NCI-H1092 (cell line): ENCODE results near the gene MKKS.

Source experiments
- DNase-seq: peaks from one replicate; lab custom pipeline; 2025; lab: John Stamatoyannopoulos, UW

Gene MKKS

DNA sequence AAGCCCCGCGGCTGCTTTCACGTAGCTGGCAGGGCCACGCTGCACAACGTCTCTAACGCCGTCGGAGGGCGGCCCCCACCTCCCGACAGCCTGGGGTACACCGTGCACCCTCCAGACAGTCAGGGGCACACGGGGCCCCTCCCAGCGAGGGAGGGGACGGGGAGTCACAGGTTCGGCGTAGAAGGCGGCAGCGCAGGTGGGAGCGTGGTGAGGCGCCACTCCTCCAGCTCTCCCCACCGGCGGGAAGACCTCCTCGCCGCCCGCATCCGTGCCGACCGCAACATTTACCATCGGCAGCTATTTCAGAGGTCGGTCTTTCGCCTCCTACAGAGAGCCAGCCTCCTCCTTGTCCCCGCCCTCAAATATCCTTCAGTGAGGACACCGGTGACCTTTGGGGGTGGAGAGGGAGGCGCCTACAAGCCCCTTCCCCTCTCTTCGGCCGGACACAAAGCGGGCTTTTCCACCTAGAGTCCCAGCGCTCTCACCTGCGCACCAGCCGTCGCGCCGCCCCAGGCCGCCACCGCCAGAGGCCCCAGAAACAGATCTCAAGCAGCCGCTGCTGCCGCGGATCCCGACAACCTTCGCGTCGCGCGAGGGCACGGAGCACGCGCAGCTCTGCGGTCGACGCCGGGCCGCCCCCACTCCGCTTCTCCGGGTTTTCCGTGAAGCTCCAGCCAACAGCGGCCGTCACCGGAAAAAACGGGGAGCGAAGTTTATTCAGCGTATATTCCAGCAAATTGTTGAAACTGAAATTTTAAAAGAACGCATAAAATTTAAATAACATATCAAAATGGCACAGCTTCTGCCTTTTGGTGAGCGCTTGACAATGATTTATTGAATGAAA, at the start of gene MKKS:
TSS of gene MKKS (minus strand) at position 600 of the 844 bp plus-strand sequence. CDS start 20,708 bp downstream, outside the sequence.
- peak; percentile 88 for DNase-seq

GRCh38 chr20:10483691-10484090, 49.7 kb upstream of the MKKS start:
- DNase-seq: no peak

- no peak for DNase-seq
Measured at GRCh38 chr20:10481676-10482075, 47.7 kb upstream of the MKKS start.

DNA sequence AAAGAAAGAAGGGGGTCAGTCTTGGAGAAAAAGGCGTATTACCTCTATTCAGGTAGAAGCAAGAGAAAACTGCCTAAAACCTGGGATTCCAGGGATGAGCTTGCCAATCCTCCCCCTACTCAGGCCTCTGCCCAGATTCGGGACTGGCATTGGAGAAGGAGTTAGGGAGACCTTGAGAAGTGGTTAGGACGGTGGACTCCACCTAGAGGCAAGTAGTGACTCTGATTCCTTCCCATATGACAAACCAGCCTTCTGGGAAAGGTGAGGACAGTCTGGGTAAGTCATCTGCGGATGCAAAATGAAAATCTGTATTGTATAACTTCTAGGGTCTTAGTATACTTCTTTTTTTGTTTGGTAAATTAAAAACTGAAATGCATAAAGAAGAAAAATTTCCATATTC, 44.9 kb upstream of the MKKS start:
- no peak for DNase-seq

GRCh38 chr20:10478205-10478604, 44.2 kb upstream of the MKKS start:
- DNase-seq: no peak

DNA sequence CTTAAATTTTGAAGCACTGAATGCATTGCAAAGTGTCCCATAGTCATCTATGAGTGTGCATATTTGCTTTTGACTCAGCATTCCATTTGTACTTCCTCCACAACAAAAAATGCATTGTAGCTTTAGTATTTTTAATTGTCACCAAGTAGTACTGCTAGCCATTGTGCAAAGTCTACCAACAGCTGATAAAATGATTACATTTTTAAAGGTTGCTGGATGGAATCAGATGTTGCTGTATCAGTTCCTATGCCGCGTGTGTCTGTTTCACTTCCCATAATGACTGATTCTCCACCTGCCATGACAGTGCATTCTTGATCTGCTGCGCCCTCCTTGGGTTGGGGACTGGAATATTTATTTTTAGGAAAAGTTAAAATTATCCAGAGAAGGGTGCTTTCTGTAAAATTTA, 42.3 kb upstream of the MKKS start:
- no peak for DNase-seq

- DNase-seq: no peak
Measured at GRCh38 chr20:10475225-10475624, 41.2 kb upstream of the MKKS start.

DNA sequence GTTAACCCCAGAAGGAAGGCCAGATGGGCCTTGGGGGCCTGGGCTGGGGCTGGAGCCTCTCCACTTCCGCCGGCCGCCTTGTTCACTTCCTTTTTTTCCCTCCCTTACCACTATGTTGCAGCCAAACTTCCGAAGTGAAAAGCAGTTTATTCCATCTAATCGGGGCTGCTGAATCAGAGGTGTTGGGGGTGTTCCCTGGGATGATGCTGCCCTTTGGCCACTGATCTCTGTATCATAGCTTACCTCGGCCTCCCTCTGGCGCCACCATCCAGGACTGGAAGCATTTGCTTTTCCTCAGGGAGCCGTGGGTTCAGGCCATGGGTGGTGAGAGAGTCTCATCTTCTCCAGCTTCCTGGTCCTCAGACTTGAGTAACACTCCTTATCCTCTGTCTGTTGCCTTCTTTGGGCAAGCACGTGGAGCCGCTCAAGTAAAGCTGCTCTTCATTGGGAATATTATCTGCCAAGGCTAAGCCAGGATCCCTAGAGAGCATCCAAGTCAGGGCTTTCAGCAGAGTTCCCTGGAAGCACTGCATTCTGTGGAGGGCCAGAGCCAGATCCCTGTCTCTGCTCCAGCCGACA, 40.7 kb upstream of the MKKS start:
- no peak for DNase-seq

DNA sequence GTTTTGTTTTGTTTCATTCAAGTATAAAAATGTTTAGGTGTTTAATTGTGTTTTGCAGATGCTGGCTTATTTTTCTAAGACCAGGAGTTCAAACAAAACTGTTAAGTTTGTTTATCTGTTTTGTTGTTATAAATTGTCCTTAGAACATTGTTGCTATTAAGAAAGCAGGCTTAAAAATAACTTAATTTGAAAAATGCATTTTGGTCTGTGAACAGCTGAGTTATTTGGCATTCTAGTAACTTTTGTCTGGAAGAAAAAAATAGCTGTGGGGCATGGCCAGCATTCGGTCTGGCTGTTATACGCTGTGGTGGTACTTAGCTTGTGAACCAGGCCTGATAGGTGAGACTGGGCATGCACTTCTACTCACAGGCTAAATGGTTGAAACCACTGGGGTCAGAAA, 38.8 kb upstream of the MKKS start:
- DNase-seq: no peak

GRCh38 chr20:10470276-10470675, 36.3 kb upstream of the MKKS start:
- DNase-seq: no peak

DNA sequence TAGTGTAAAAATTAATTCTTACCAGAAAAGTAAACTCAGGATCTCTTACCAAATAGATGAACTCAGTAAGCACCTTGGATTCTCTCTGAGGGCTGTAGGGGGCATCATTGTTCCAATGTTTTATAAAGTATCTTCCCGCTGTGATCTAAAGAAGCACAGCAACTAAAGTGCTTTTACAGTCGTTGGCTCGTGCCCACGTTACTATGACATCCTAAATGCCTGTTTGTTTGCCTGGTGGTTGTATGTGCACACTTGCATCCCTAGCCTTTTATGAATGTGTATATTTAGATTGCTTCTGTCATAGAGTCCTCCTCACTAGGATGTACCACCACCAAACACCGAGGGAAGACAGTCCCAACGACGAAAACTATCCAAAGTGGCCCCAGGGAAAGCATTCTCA, 35.6 kb upstream of the MKKS start:
- peak; percentile 84 for DNase-seq

- DNase-seq: no peak
Measured at GRCh38 chr20:10469056-10469455, 35.0 kb upstream of the MKKS start.

DNA sequence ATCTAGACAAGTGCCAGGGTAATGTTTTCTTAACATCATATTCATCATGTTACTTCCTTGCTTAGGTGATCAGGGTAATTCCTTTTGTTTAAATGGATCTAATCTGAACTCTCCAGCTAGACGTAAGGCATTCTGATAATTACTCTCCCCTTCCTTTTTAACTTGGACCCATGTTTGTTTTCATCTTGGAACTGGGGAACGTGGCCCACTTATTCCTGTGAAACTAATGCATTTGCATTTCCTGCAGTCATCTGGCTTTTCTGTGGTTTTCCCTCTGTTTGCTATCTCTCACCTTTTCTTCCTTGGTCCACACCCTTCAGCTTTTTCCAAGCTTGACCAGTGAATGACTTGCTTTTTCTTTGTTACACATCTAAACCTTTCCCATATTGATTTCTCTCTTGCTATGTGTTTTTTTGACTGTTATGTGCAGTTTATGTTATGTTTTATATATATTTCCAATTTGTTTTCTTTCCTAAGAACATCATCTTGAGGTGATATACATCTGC, 34.4 kb upstream of the MKKS start:
- DNase-seq: no peak

DNA sequence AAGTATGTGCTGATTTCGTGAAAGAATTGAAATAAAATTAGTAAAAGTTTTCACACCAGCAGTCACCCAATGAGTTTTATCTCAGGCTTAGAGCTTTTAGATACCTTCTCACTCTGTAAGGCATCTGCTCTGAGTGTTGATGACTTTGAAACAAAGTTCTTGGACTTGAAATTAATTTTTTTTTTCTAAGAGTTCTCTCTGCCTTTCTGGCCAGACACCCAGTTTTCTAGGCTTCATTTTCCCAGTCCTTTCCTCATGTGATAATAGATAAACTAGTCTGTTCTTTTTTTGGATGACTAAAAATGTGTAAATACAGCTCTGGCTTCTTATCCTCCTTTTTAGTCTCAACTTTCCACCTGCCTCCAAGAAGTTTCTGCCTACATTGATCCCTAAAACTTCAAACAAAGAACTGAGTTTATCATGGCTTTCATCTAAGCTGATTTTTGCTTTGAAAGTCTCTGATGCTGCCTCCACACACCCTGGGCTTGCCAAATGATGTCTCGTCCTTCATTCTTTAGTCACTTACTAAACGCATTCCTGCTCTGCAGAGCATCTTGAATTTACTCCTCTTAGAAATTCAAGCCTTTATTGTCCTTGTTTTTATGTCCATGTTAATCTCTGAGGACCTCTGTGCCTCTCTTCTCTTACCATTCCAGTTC, 33.8 kb upstream of the MKKS start:
- DNase-seq: no peak

GRCh38 chr20:10466855-10467254, 32.8 kb upstream of the MKKS start:
- no peak for DNase-seq

DNA sequence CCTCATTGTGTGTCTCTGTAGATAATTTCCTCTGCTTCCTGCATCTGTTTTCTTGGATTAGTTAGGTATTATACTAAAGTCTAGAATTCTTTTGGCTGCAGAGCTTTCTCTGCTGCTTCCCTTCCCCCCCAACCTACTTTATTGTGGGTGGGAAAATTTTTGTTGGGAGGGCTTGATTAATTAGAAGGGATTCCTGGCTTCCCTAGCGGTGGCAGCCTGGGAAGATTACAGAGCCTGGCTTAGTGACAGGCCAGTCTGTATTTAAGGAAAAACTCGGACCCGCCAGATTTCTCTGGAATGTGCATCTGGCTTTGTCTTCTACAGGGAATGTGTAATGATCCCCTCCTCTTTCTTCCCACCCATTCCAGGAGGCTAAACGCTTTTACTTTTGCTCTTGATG, 32.3 kb upstream of the MKKS start:
- DNase-seq: no peak

DNA sequence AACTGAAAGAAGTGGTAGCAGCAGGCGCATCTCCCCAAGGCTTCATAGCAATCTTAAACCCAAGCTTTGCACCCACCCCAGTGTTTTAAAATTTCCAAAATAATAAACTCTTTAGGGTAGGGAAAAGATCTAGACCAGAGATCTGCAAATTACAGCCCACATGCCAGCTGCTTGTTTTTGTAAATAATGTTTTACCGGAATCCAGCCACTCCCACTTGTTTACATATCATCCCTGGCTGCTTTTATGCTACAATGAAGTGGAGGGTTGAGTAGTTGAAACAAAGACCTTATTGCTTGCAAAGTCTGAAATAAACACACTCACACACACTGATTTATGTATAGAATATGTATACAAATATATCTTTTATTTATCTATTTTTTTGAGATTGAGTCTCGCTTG, 31.1 kb upstream of the MKKS start:
- DNase-seq: no peak

DNA sequence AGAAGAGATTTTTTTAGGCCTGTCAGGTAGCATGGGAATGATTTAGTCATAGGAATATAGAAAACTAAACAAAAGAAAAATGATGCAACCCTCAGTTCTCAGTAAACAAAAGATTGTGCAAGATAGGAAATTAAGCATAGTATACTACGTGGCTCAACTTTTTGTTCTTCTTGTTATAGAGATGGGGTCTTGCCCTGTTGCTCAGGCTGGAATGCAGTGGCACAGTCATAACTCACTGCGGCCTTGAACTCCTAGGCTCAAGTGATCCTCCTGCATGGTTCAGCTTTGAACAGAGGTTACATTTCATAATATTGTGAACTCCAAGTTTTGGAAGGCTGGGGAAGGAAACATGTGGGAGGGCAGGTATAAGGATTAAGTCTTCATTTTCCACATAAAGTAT, 29.6 kb upstream of the MKKS start:
- no peak for DNase-seq

DNA sequence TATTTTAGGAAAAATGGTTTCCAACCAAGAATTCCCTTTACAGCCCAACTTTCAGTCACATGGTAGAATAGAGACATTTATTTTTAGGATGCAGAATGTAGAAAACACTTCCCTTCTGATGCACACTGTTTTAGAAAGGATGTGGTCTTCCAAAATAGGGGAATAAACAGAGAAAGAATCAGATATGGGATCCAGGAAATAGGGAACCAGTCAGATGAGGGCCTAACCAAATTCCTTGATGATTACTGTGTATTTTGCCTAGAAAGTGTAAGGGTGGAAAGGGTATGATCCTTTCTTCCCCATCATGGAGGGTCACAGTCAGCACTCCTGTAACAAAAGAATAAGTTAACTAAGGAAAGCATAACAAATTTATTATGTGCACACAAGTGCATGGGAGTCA, 28.5 kb upstream of the MKKS start:
- DNase-seq: no peak

DNA sequence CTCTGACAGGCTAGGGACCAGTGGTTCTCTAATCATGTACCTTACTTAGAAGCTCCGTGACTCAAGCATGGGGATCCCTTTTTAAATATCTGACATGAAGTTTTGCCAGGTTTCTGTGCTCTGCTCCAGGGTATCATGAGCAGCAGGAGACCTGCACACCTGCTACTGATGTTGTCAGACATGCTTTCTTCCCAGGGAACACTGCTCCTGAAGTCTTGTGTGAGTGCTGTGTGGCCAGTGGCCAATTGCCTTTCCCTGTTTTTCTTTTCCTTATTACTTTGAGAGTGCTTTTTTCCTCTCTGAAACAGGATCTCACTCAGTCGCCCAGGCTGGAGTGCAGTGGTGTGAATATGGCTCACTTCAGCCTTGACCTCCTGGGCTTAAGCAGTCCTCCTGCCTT, 27.5 kb upstream of the MKKS start:
- DNase-seq: no peak

- DNase-seq: no peak
Measured at GRCh38 chr20:10454151-10454750, 20.2 kb upstream of the MKKS start.

DNA sequence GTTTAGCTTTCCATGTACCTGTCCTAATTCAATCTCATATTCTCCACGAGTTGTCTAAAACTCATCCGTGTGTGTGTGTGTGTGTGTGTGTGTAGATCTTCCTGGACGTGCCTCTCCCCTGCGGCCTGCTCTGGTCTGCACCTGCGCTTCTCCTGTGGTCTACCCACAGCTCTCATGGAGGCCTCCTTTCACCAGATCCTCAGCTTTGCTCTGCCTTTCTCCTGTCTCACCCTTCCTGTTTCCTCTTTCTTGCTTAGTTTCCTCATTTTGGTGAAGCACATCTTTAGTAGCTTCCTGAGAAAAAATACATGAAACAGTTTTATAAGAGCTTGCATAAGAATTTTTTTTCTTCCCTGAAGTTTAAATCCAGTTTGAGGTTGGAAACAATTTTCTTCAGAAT, 19.2 kb upstream of the MKKS start:
- DNase-seq: no peak

GRCh38 chr20:10449270-10449669, 15.2 kb upstream of the MKKS start:
- no peak for DNase-seq
